Activated B cell treated with CpG ODN at 0.5 μM for 24 hours (primary cell): ENCODE measurements around the gene ZNF446. TPM values are rescaled to one million over a fixed set of nuclear protein-coding genes. Genes with fewer than 3 reads are reported as not detected.
"Not testable (repeated sequence)": the region's sequence is repeated elsewhere in the genome, so short reads cannot be mapped to it uniquely, and the experiment has no call there.

Source experiments
- ATAC-seq: fragments of 200-7000 bp; cut with Tn5 transposase; one replicate; pipeline ENCODE4 v1.10.0; 2021; ENCODE audit warnings: low read depth, mild to moderate bottlenecking, moderate library complexity
- CTCF ChIA-PET: fragments of 350-600 bp; sonication (Branson Sonifier 250); formaldehyde crosslinking; loops from one replicate; lab custom pipeline; 2021; ENCODE audit warnings: antibody characterized with exemption; lab: Charles Lee
- POLR2A ChIA-PET: fragments of 350-600 bp; sonication (Branson Sonifier 250); formaldehyde crosslinking; loops from one replicate; lab custom pipeline; 2021; ENCODE audit warnings: antibody characterized with exemption; lab: Charles Lee
- DNase-seq: peaks from one replicate; pipeline ENCODE4 v3.0.0; 2022
- H3K27ac Mint-ChIP-seq: one replicate; pipeline ENCODE4 v1.8.0; 2020; ENCODE audit warnings: mixed read lengths
- H3K27me3 Mint-ChIP-seq: one replicate; pipeline ENCODE4 v1.8.0; 2021; ENCODE audit warnings: mixed read lengths
- H3K36me3 Mint-ChIP-seq: one replicate; pipeline ENCODE4 v1.8.0; 2021; ENCODE audit warnings: low read depth, mixed read lengths
- H3K4me1 Mint-ChIP-seq: one replicate; pipeline ENCODE4 v1.8.0; 2021; ENCODE audit warnings: mixed read lengths
- H3K4me3 Mint-ChIP-seq: one replicate; pipeline ENCODE4 v1.8.0; 2020; ENCODE audit warnings: mild to moderate bottlenecking, mixed read lengths
- H3K9me3 Mint-ChIP-seq: one replicate; pipeline ENCODE4 v1.8.0; 2020; ENCODE audit warnings: mixed read lengths
- CTCF ChIP-seq: fragments of 200-600 bp; IDR thresholded peaks from one replicate; pipeline ENCODE4 v1.8.0; 2022; ENCODE audit warnings: antibody characterized with exemption, mild to moderate bottlenecking
- intact Hi-C: fragments of 100-400 bp; cut with micrococcal nuclease; formaldehyde crosslinking; loops from one replicate; pipeline ENCODE4 v1.15.1; 2024
- total RNA-seq: library from RNA; stranded (reverse); gene quantifications from 2 replicates; pipeline ENCODE4 v1.2.3, GENCODE V29; 2022

The ZNF446 gene
- total RNA-seq, 1 donor from 2014 or later, result 9.6 TPM

GRCh38 chr19:58466089-58466759 lies 9.9 kb upstream of the ZNF446 start:
- POLR2A ChIA-PET, result interaction anchor here (0.9 to 2.1 kb wide), 6 partner anchors 15 to 109 kb away, joined by 3 to 8 read pairs (median 4); partner anchors contain the start of genes TRIM28, ZNF132, ZNF324B and ZNF584
- no peak for TF ChIP-seq CTCF
- CTCF ChIA-PET, result no interaction called here
- no peak for DNase-seq
- Mint-ChIP-seq H3K4me1 (peaks cover 26% of the 10 kb centered on the region), H3K27me3 (no peaks in the 10 kb centered on the region), H3K36me3 (peaks cover 12% of the 10 kb centered on the region), H3K4me3 (peak overlapping the region; percentile 81), H3K9me3 (no peaks in the 10 kb centered on the region), H3K27ac (peak overlapping the region; percentile 56)
- intact Hi-C loops, result loop anchor here (1.0 to 2.0 kb wide), 9 partner anchors 9 to 139 kb away; partner anchors contain the start of genes RPS5, TRIM28, ZNF132 and ZNF324B
- ATAC-seq, result peak; percentile 19

DNA sequence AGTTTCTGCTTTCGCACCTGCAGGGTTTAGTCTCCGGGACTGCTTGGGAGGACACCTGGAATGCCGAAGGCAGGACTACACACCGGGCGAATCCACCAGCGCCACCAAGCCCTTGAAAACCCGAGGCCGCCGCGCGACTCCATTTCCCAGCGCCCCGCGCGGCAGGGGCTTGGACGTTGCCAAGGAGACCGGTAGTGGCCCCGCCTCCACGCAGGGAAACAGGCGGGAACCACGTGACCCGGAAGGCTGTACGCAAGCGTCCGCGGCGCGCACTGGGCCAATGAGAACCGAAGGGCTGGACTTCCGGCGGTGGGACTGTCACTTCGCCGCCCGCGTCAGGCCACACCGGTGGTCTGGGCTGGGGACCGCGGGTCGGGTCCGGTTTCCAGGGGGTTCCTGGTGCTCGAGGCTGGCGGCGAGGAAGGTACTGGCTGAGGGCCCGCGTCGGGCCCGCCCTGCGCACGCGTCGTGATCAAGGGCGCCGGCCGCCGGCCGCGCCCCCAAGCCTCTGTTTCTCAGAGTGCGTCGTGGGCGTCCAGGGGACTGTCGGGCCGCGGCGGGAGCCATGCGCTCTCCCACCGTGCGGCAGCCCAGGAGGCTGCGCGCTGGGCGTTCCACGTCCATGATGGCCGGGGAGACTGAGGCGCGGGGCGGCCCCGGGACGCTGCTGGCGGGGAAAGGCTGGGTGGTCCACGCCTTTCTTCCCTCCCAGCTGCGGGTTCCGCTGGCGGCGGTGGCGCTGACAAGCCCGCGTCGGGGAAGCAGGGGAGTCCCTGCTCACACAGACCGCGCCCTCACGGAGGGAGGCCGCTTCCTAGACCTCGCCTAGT lies 9.2 kb upstream of the ZNF446 start, which contains the start of gene ZNF324:
Gene ZNF324, plus strand, starts transcription at position 321 of the 830 bp plus-strand sequence. CDS start 2,106 bp downstream, outside the sequence.
- intact Hi-C loops, result loop anchor here (1.0 to 2.0 kb wide), 9 partner anchors 8 to 140 kb away; partner anchors contain the start of genes RPS5, TRIM28, ZNF132 and ZNF324B
- peak; percentile 92 for ATAC-seq
- H3K27me3 Mint-ChIP-seq, result no peaks in the 10 kb centered on the region
- peaks cover 17% of the 10 kb centered on the region for H3K36me3 Mint-ChIP-seq
- ChIA-PET CTCF (no interaction called here), POLR2A (interaction anchor here (1.5 to 2.1 kb wide), 2 partner anchors 16 to 77 kb away, joined by 5 to 7 read pairs; partner anchors contain the start of genes TRIM28 and ZNF324B)
- H3K4me1 Mint-ChIP-seq, result peaks cover 26% of the 10 kb centered on the region
- no peak for TF ChIP-seq CTCF
- peak within 1 kb of the TSS; percentile 81 for H3K4me3 Mint-ChIP-seq
- H3K27ac Mint-ChIP-seq, result peak within 1 kb of the TSS; percentile 56
- DNase-seq, result peak; percentile 95
- no peaks in the 10 kb centered on the region for H3K9me3 Mint-ChIP-seq

GRCh38 chr19:58468216-58468839 lies 7.8 kb upstream of the ZNF446 start:
- DNase-seq (no peak), ATAC-seq (no peak)
- Mint-ChIP-seq H3K27me3 (no peaks in the 10 kb centered on the region), H3K9me3 (no peaks in the 10 kb centered on the region), H3K27ac (no peak overlapping the region), H3K4me3 (peak overlapping the region; percentile 81), H3K4me1 (peaks cover 26% of the 10 kb centered on the region), H3K36me3 (peaks cover 26% of the 10 kb centered on the region)
- intact Hi-C loops, result no loop called here
- TF ChIP-seq CTCF, result no peak
- ChIA-PET CTCF (interaction anchor here (1.5 kb wide), 1 partner anchor 61 kb away, joined by 3 read pairs; no protein-coding TSS in a partner anchor), POLR2A (interaction anchor here (1.2 to 1.3 kb wide), 2 partner anchors 17 to 31 kb away, joined by 3 to 4 read pairs; partner anchors contain the start of gene ZNF324B)

- POLR2A ChIA-PET, result interaction anchor here (0.5 to 1.3 kb wide), 3 partner anchors 18 to 286 kb away, joined by 3 to 5 read pairs (median 4); partner anchors contain the start of genes ZNF274 and ZNF324B
- H3K36me3 Mint-ChIP-seq, result peaks cover 26% of the 10 kb centered on the region
- no peak for ATAC-seq
Observed at GRCh38 chr19:58469241-58470013, 6.7 kb upstream of the ZNF446 start.

DNA sequence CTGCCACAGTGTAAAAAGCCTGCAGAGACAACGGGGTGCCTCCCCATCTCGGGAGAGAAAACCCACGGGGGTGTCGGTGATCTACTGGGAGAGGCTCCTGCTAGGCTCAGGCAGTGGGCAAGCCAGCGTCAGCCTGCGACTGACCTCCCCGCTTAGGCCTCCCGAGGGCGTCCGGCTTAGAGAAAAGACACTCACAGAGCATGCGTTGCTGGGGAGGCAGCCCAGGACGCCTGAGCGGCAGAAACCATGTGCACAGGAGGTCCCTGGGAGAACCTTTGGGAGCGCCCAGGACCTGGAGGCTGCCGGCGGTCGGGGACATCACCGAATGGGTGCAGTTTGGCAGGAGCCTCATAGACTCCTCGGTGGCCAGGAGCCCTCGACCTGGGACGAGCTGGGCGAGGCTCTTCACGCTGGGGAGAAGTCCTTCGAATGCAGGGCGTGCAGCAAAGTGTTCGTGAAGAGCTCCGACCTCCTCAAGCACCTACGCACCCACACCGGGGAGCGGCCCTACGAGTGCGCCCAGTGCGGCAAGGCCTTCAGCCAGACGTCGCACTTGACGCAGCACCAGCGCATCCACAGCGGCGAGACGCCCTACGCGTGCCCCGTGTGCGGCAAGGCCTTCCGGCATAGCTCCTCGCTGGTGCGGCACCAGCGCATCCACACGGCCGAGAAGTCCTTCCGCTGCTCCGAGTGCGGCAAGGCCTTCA lies 5.2 kb upstream of the ZNF446 start:
- DNase-seq, H3K9me3 Mint-ChIP-seq, ATAC-seq, CTCF ChIA-PET, H3K27ac Mint-ChIP-seq, H3K27me3 Mint-ChIP-seq, H3K4me3 Mint-ChIP-seq, POLR2A ChIA-PET, intact Hi-C loops: not testable (repeated sequence)
- Mint-ChIP-seq H3K36me3 (peaks cover 29% of the 10 kb centered on the region), H3K4me1 (peaks cover 35% of the 10 kb centered on the region)

More at GRCh38 chr19:58469241-58470013, 6.7 kb upstream of the ZNF446 start:
- TF ChIP-seq CTCF, result no peak
- no peak for DNase-seq
- intact Hi-C loops, result no loop called here
- peaks cover 26% of the 10 kb centered on the region for H3K4me1 Mint-ChIP-seq
- H3K4me3 Mint-ChIP-seq, result peak overlapping the region; percentile 19
- no peaks in the 10 kb centered on the region for H3K9me3 Mint-ChIP-seq
- CTCF ChIA-PET, result interaction anchor here (1.5 kb wide), 1 partner anchor 62 kb away, joined by 3 read pairs; no protein-coding TSS in a partner anchor
- no peaks in the 10 kb centered on the region for H3K27me3 Mint-ChIP-seq
- no peak overlapping the region for H3K27ac Mint-ChIP-seq
